Measurements from ENCODE around the gene SLC25A51.

Gene SLC25A51

GRCh38 chr9:37870799-37871176 lies 33.1 kb downstream of the SLC25A51 start:
- Histone ChIP-seq H3K4me3 (ENCODE audit: low read depth, low read length) (no peak overlapping the region), H3K4me1 (ENCODE audit: control insufficient read depth in 1 of 2, insufficient read depth in 2 of 2, low read length in 2 of 2) (no peaks in the 10 kb centered on the region), H2AFZ (ENCODE audit: insufficient read depth, low read length, poor library complexity) (no peak overlapping the region), H4K8ac (ENCODE audit: low read depth, low read length) (no peak overlapping the region), H3K9ac (ENCODE audit: low read length) (no peak overlapping the region), H3K4ac (ENCODE audit: low read depth, low read length) (no peak overlapping the region), H2AK5ac (ENCODE audit: low read length) (no peak overlapping the region), H3K79me2 (ENCODE audit: control insufficient read depth, insufficient read depth, low read length, poor library complexity) (no peaks in the 10 kb centered on the region), H3K36me3 (ENCODE audit: control insufficient read depth in 1 of 2, insufficient read depth in 2 of 2, low read length in 2 of 2) (no peaks in the 10 kb centered on the region), H3K9me3 (ENCODE audit: insufficient read depth, low read depth, low read length) (no peaks in the 10 kb centered on the region), H4K12ac (ENCODE audit: low read depth, low read length) (no peak overlapping the region), H2BK5ac (ENCODE audit: low read depth, low read length, poor library complexity) (no peak overlapping the region), H2BK120ac (ENCODE audit: insufficient read depth, low read length, poor library complexity) (no peak overlapping the region), H4K91ac (ENCODE audit: low read depth, low read length) (no peak overlapping the region), H3K27ac (ENCODE audit: low read depth, low read length) (no peak overlapping the region), H3K4me2 (ENCODE audit: low read length) (no peak overlapping the region), H3K18ac (ENCODE audit: low read length) (no peak overlapping the region), H3K27me3 (ENCODE audit: insufficient read depth, low read length) (no peaks in the 10 kb centered on the region), H3K79me1 (ENCODE audit: low read length) (no peaks in the 10 kb centered on the region), H2BK12ac (ENCODE audit: low read length) (no peak overlapping the region), H3K23ac (ENCODE audit: low read length) (no peak overlapping the region), H3K14ac (ENCODE audit: low read length) (no peak overlapping the region)
- no peak for DNase-seq
- WGBS (ENCODE audit: extremely low coverage, insufficient coverage, insufficient read length), result no CpG with 5 or more reads among the region's 5 CpGs

- no CpG with 5 or more reads among the region's 5 CpGs for WGBS (ENCODE audit: extremely low coverage, insufficient coverage, insufficient read length)
- H2AK5ac ChIP-seq (ENCODE audit: low read length), result no peak overlapping the region
- H3K4me3 ChIP-seq (ENCODE audit: low read depth, low read length), result no peak overlapping the region
- no peak overlapping the region for H2BK5ac ChIP-seq (ENCODE audit: low read depth, low read length, poor library complexity)
- no peaks in the 10 kb centered on the region for H3K79me1 ChIP-seq (ENCODE audit: low read length)
- H3K23ac ChIP-seq (ENCODE audit: low read length), result no peak overlapping the region
- H3K4ac ChIP-seq (ENCODE audit: low read depth, low read length), result no peak overlapping the region
- no peak overlapping the region for H4K91ac ChIP-seq (ENCODE audit: low read depth, low read length)
- H3K4me2 ChIP-seq (ENCODE audit: low read length), result no peak overlapping the region
- no peaks in the 10 kb centered on the region for H3K9me3 ChIP-seq (ENCODE audit: insufficient read depth, low read depth, low read length)
- H4K8ac ChIP-seq (ENCODE audit: low read depth, low read length), result no peak overlapping the region
- DNase-seq, result no peak
- H3K14ac ChIP-seq (ENCODE audit: low read length), result no peak overlapping the region
- H3K9ac ChIP-seq (ENCODE audit: low read length), result no peak overlapping the region
- H2AFZ ChIP-seq (ENCODE audit: insufficient read depth, low read length, poor library complexity), result no peak overlapping the region
- no peak overlapping the region for H2BK120ac ChIP-seq (ENCODE audit: insufficient read depth, low read length, poor library complexity)
- no peak overlapping the region for H2BK12ac ChIP-seq (ENCODE audit: low read length)
- H3K36me3 ChIP-seq (ENCODE audit: control insufficient read depth in 1 of 2, insufficient read depth in 2 of 2, low read length in 2 of 2), result no peaks in the 10 kb centered on the region
- no peak overlapping the region for H3K27ac ChIP-seq (ENCODE audit: low read depth, low read length)
- no peak overlapping the region for H3K18ac ChIP-seq (ENCODE audit: low read length)
- H4K12ac ChIP-seq (ENCODE audit: low read depth, low read length), result no peak overlapping the region
- H3K4me1 ChIP-seq (ENCODE audit: control insufficient read depth in 1 of 2, insufficient read depth in 2 of 2, low read length in 2 of 2), result no peaks in the 10 kb centered on the region
- H3K79me2 ChIP-seq (ENCODE audit: control insufficient read depth, insufficient read depth, low read length, poor library complexity), result no peaks in the 10 kb centered on the region
- no peaks in the 10 kb centered on the region for H3K27me3 ChIP-seq (ENCODE audit: insufficient read depth, low read length)
Observed at GRCh38 chr9:37870081-37870798, 33.7 kb downstream of the SLC25A51 start.

- H3K4ac ChIP-seq (ENCODE audit: low read depth, low read length), result no peak overlapping the region
- H2AK5ac ChIP-seq (ENCODE audit: low read length), result no peak overlapping the region
- no peak overlapping the region for H3K18ac ChIP-seq (ENCODE audit: low read length)
- no peak overlapping the region for H3K9ac ChIP-seq (ENCODE audit: low read length)
- DNase-seq, result no peak
- H3K27ac ChIP-seq (ENCODE audit: low read depth, low read length), result no peak overlapping the region
- no CpG with 5 or more reads among the region's 3 CpGs for WGBS (ENCODE audit: extremely low coverage, insufficient coverage, insufficient read length)
- no peak overlapping the region for H2AFZ ChIP-seq (ENCODE audit: insufficient read depth, low read length, poor library complexity)
- H2BK5ac ChIP-seq (ENCODE audit: low read depth, low read length, poor library complexity), result no peak overlapping the region
- no peak overlapping the region for H3K4me2 ChIP-seq (ENCODE audit: low read length)
- H3K27me3 ChIP-seq (ENCODE audit: insufficient read depth, low read length), result no peaks in the 10 kb centered on the region
- H2BK120ac ChIP-seq (ENCODE audit: insufficient read depth, low read length, poor library complexity), result no peak overlapping the region
- no peak overlapping the region for H3K14ac ChIP-seq (ENCODE audit: low read length)
- H4K8ac ChIP-seq (ENCODE audit: low read depth, low read length), result no peak overlapping the region
- H3K4me1 ChIP-seq (ENCODE audit: control insufficient read depth in 1 of 2, insufficient read depth in 2 of 2, low read length in 2 of 2), result no peaks in the 10 kb centered on the region
- no peak overlapping the region for H3K23ac ChIP-seq (ENCODE audit: low read length)
- H3K36me3 ChIP-seq (ENCODE audit: control insufficient read depth in 1 of 2, insufficient read depth in 2 of 2, low read length in 2 of 2), result peaks cover 7 to 20% of the 10 kb centered on the region in 2 experiments
- H3K79me1 ChIP-seq (ENCODE audit: low read length), result no peaks in the 10 kb centered on the region
- no peaks in the 10 kb centered on the region for H3K79me2 ChIP-seq (ENCODE audit: control insufficient read depth, insufficient read depth, low read length, poor library complexity)
- no peak overlapping the region for H4K12ac ChIP-seq (ENCODE audit: low read depth, low read length)
- no peak overlapping the region for H2BK12ac ChIP-seq (ENCODE audit: low read length)
- no peak overlapping the region for H3K4me3 ChIP-seq (ENCODE audit: low read depth, low read length)
- no peak overlapping the region for H4K91ac ChIP-seq (ENCODE audit: low read depth, low read length)
- H3K9me3 ChIP-seq (ENCODE audit: insufficient read depth, low read depth, low read length), result peaks cover 2% of the 10 kb centered on the region
Observed at GRCh38 chr9:37862530-37862929, 41.4 kb downstream of the SLC25A51 start.

GRCh38 chr9:37859043-37859442 lies 44.9 kb downstream of the SLC25A51 start:
- no CpG with 5 or more reads among the region's 1 CpG for WGBS (ENCODE audit: extremely low coverage, insufficient coverage, insufficient read length)
- Histone ChIP-seq H3K27me3 (ENCODE audit: insufficient read depth, low read length) (no peaks in the 10 kb centered on the region), H3K4me1 (ENCODE audit: control insufficient read depth in 1 of 2, insufficient read depth in 2 of 2, low read length in 2 of 2) (no peaks in the 10 kb centered on the region), H3K4ac (ENCODE audit: low read depth, low read length) (no peak overlapping the region), H3K36me3 (ENCODE audit: control insufficient read depth in 1 of 2, insufficient read depth in 2 of 2, low read length in 2 of 2) (peaks cover 11 to 20% of the 10 kb centered on the region in 2 experiments), H3K14ac (ENCODE audit: low read length) (no peak overlapping the region), H3K79me2 (ENCODE audit: control insufficient read depth, insufficient read depth, low read length, poor library complexity) (no peaks in the 10 kb centered on the region), H2AK5ac (ENCODE audit: low read length) (no peak overlapping the region), H4K91ac (ENCODE audit: low read depth, low read length) (no peak overlapping the region), H3K4me2 (ENCODE audit: low read length) (no peak overlapping the region), H4K8ac (ENCODE audit: low read depth, low read length) (no peak overlapping the region), H2BK5ac (ENCODE audit: low read depth, low read length, poor library complexity) (no peak overlapping the region), H4K12ac (ENCODE audit: low read depth, low read length) (no peak overlapping the region), H3K9ac (ENCODE audit: low read length) (no peak overlapping the region), H3K9me3 (ENCODE audit: insufficient read depth, low read depth, low read length) (peaks cover 2% of the 10 kb centered on the region), H3K4me3 (ENCODE audit: low read depth, low read length) (no peak overlapping the region), H3K27ac (ENCODE audit: low read depth, low read length) (no peak overlapping the region), H3K18ac (ENCODE audit: low read length) (no peak overlapping the region), H2AFZ (ENCODE audit: insufficient read depth, low read length, poor library complexity) (no peak overlapping the region), H3K23ac (ENCODE audit: low read length) (no peak overlapping the region), H2BK12ac (ENCODE audit: low read length) (no peak overlapping the region), H2BK120ac (ENCODE audit: insufficient read depth, low read length, poor library complexity) (no peak overlapping the region), H3K79me1 (ENCODE audit: low read length) (no peaks in the 10 kb centered on the region)
- DNase-seq, result peak in 1 of 2 donors; percentile 12

Measured in trophoblast cell (in vitro differentiated cells and primary cell).